Activated T-helper 2 cell treated with anti-CD3 and anti-CD28 coated beads, Interferon-gamma antibody, Interleukin-2, Interleukin-4, amounts not matched to agents 10 μg/mL and 5 μg/mL and 100 μg/mL, durations not matched to agents 14 hours and 24 hours and 36 hours (primary cell): ENCODE results near the gene SELENOP. TPM values are rescaled to one million over a fixed set of nuclear protein-coding genes. Genes with fewer than 3 reads are reported as not detected.

Experiments
- DNase-seq: peaks from one replicate; pipeline ENCODE4 v3.0.0; 2021; ENCODE audit warnings: low spot score
- H3K27ac Mint-ChIP-seq: one replicate; pipeline ENCODE4 v1.8.0; 2021; ENCODE audit warnings: mixed read lengths
- H3K27me3 Mint-ChIP-seq: one replicate; pipeline ENCODE4 v1.8.0; 2021; ENCODE audit warnings: low read depth, mixed read lengths
- H3K36me3 Mint-ChIP-seq: one replicate; pipeline ENCODE4 v1.8.0; 2021; ENCODE audit warnings: low read depth, mixed read lengths
- H3K4me1 Mint-ChIP-seq: one replicate; pipeline ENCODE4 v1.8.0; 2021; ENCODE audit warnings: low read depth, mixed read lengths
- H3K4me3 Mint-ChIP-seq: one replicate; pipeline ENCODE4 v1.8.0; 2021; ENCODE audit warnings: low read depth, mild to moderate bottlenecking, moderate library complexity, mixed read lengths
- H3K9me3 Mint-ChIP-seq: one replicate; pipeline ENCODE4 v1.8.0; 2021; ENCODE audit warnings: mixed read lengths
- intact Hi-C: fragments of 100-400 bp; cut with micrococcal nuclease; formaldehyde crosslinking; loops from one replicate; pipeline ENCODE4 v1.15.1; 2023
- total RNA-seq: library from RNA; stranded (reverse); gene quantifications from 2 replicates; pipeline ENCODE4 v1.2.3, GENCODE V29; 2022

SELENOP gene
- total RNA-seq, 1 donor from 2014 or later = not detected

DNA sequence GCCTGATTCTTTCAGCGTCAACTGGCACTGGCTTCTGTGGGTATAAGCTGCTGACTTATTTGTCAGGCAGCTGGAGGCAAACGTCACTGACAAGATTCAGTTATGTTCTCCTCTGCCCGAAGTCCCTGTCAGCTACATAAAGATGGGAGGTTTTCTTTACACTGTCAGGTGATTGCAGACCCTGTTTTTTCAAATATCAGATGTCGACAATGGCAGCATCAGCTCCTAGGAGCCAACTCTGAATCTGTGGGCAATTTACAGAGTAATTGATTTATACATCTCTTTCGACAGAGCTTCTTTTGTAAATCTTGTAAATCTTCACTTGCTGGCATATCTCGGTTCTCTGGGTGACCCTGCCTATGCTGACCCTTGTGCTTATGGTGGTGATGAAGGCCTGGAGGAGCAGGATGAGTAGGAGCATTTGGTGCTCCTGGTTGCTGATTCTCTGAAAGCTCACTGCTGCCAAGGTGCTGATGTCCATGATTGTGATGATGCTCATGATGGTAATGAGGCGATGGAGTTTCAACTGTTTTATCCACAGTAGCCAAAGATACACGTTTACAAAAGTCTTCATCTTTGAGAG lies 10.9 kb downstream of the SELENOP start:
- no peaks in the 10 kb centered on the region for H3K27me3 Mint-ChIP-seq
- no peak overlapping the region for H3K4me3 Mint-ChIP-seq
- H3K4me1 Mint-ChIP-seq = no peaks in the 10 kb centered on the region
- H3K27ac Mint-ChIP-seq = no peak overlapping the region
- no peak for DNase-seq
- peaks cover 4% of the 10 kb centered on the region for H3K9me3 Mint-ChIP-seq
- H3K36me3 Mint-ChIP-seq = peaks cover 8% of the 10 kb centered on the region
- intact Hi-C loops = no loop called here

DNA sequence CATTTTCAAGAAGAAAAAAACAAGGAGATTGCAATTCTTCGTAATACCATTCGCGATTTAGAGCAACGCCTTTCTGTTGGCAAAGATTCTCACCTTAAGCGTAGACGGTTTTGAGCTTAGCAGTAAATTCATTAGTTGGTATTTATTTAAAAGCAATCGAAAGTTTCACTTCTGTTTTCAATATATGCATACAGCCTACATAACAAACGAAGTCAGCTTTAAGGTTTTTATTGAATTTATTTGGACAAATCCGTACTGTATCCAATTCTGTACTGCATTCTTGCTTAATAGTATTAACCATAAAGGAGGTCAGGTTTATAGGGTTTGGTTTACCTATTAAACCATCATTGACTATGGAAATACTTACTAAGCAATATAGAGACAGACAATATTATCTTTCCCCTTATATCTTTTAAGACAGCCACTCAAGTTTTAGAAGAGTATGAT lies 12.0 kb downstream of the SELENOP start:
- intact Hi-C loops = no loop called here
- no peak for DNase-seq
- no peak overlapping the region for H3K27ac Mint-ChIP-seq

DNA sequence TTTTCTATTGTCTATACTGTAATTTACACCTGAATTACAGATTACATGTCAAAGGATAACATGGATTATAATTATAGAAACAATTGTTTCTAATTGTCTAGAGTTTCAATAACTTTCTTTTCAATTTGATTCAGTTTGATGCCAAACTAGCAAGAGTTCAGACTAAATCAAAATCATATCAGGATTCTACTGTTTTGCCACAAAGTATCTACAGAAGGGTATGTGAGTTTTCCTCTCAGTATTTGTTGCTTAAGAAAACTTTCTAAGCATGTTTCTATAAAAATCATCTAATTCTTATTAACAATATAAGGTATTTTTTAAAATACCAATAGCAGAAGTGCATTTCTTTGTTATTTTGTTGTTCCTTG lies 12.5 kb downstream of the SELENOP start:
- Mint-ChIP-seq H3K27me3 (no peaks in the 10 kb centered on the region), H3K36me3 (peaks cover 11% of the 10 kb centered on the region), H3K4me3 (no peak overlapping the region)

More for the DNA sequence above, 12.0 kb downstream of the SELENOP start:
- H3K36me3 Mint-ChIP-seq = peaks cover 8% of the 10 kb centered on the region
- no peak overlapping the region for H3K4me3 Mint-ChIP-seq
- H3K27me3 Mint-ChIP-seq = no peaks in the 10 kb centered on the region
- no peaks in the 10 kb centered on the region for H3K4me1 Mint-ChIP-seq
- H3K9me3 Mint-ChIP-seq = peaks cover 4% of the 10 kb centered on the region

GRCh38 chr5:42798284-42799240 lies 13.1 kb downstream of the SELENOP start:
- DNase-seq = no peak
- intact Hi-C loops = no loop called here
- peaks cover 15% of the 10 kb centered on the region for H3K36me3 Mint-ChIP-seq
- peaks cover 4% of the 10 kb centered on the region for H3K9me3 Mint-ChIP-seq
- no peaks in the 10 kb centered on the region for H3K4me1 Mint-ChIP-seq
- H3K27ac Mint-ChIP-seq = no peak overlapping the region
- H3K4me3 Mint-ChIP-seq = no peak overlapping the region
- H3K27me3 Mint-ChIP-seq = no peaks in the 10 kb centered on the region

More for the DNA sequence above, 12.5 kb downstream of the SELENOP start:
- H3K27ac Mint-ChIP-seq = no peak overlapping the region
- H3K9me3 Mint-ChIP-seq = peaks cover 4% of the 10 kb centered on the region
- intact Hi-C loops = no loop called here
- DNase-seq = no peak
- no peaks in the 10 kb centered on the region for H3K4me1 Mint-ChIP-seq

- no peak overlapping the region for H3K27ac Mint-ChIP-seq
- intact Hi-C loops = no loop called here
- H3K9me3 Mint-ChIP-seq = peaks cover 20% of the 10 kb centered on the region
Measured at GRCh38 chr5:42791151-42791550, 20.5 kb downstream of the SELENOP start.

GRCh38 chr5:42787845-42788244 lies 23.8 kb downstream of the SELENOP start:
- no peak overlapping the region for H3K4me3 Mint-ChIP-seq
- no peak overlapping the region for H3K27ac Mint-ChIP-seq
- no peaks in the 10 kb centered on the region for H3K27me3 Mint-ChIP-seq
- peaks cover 22% of the 10 kb centered on the region for H3K36me3 Mint-ChIP-seq
- H3K4me1 Mint-ChIP-seq = no peaks in the 10 kb centered on the region
- intact Hi-C loops = no loop called here
- no peak for DNase-seq
- H3K9me3 Mint-ChIP-seq = peaks cover 32% of the 10 kb centered on the region

More at GRCh38 chr5:42791151-42791550, 20.5 kb downstream of the SELENOP start:
- H3K36me3 Mint-ChIP-seq = peaks cover 25% of the 10 kb centered on the region
- no peak for DNase-seq
- H3K4me3 Mint-ChIP-seq = no peak overlapping the region
- H3K4me1 Mint-ChIP-seq = no peaks in the 10 kb centered on the region
- no peaks in the 10 kb centered on the region for H3K27me3 Mint-ChIP-seq

DNA sequence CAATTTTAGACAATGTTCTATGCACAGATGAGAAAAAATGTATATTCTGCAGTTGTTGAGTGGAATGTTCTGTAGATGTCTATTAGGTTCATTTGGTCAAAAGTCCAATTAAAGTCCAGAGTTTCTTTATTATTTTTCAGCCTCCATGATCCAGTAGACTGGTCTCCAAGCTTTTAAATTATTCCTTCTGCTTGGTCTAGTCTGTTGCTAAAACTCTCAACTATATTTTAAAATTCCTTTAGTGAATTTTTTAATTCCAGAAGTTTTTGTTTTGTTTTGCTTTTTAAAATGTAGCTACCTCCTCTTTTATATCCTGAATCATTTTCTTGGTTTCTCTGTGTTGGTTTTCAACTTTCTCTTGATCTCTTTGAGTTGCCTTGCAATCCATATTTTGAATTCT lies 24.6 kb downstream of the SELENOP start:
- H3K27me3 Mint-ChIP-seq = no peaks in the 10 kb centered on the region
- no peaks in the 10 kb centered on the region for H3K4me1 Mint-ChIP-seq
- H3K9me3 Mint-ChIP-seq = peaks cover 32% of the 10 kb centered on the region
- no peak for DNase-seq
- intact Hi-C loops = no loop called here
- peaks cover 22% of the 10 kb centered on the region for H3K36me3 Mint-ChIP-seq
- H3K27ac Mint-ChIP-seq = no peak overlapping the region
- H3K4me3 Mint-ChIP-seq = no peak overlapping the region

DNA sequence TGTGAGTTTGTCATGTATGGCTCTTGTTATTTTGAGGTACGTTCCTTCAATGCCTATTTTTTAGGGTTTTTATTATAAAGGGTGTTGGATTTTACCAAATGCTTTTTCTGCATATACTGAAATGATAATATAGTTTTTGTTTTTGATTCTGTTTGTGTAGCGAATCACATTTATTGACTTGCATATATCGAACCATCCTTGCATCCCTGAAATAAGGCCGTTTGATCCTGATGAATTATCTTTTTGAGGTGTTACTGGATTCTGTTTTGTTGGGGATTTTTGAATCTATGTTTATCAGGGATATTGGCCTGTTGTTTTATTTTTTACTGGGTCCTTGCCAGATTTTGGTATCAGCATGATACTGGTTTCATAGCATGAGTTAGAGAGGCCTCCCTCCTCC lies 25.9 kb downstream of the SELENOP start:
- Mint-ChIP-seq H3K9me3 (peaks cover 32% of the 10 kb centered on the region), H3K36me3 (peaks cover 22% of the 10 kb centered on the region), H3K4me1 (no peaks in the 10 kb centered on the region), H3K4me3 (no peak overlapping the region), H3K27me3 (no peaks in the 10 kb centered on the region), H3K27ac (no peak overlapping the region)
- intact Hi-C loops = no loop called here
- no peak for DNase-seq

GRCh38 chr5:42784132-42784531 lies 27.6 kb downstream of the SELENOP start:
- H3K4me1 Mint-ChIP-seq = no peaks in the 10 kb centered on the region
- peaks cover 2% of the 10 kb centered on the region for H3K27me3 Mint-ChIP-seq
- peaks cover 20% of the 10 kb centered on the region for H3K36me3 Mint-ChIP-seq
- H3K27ac Mint-ChIP-seq = no peak overlapping the region
- intact Hi-C loops = no loop called here
- no peak for DNase-seq
- H3K9me3 Mint-ChIP-seq = peaks cover 29% of the 10 kb centered on the region
- H3K4me3 Mint-ChIP-seq = no peak overlapping the region

- peaks cover 5% of the 10 kb centered on the region for H3K4me1 Mint-ChIP-seq
- DNase-seq = no peak
- H3K4me3 Mint-ChIP-seq = no peak overlapping the region
- H3K27me3 Mint-ChIP-seq = peaks cover 2% of the 10 kb centered on the region
- intact Hi-C loops = no loop called here
- no peak overlapping the region for H3K27ac Mint-ChIP-seq
- H3K9me3 Mint-ChIP-seq = peaks cover 15% of the 10 kb centered on the region
- H3K36me3 Mint-ChIP-seq = peaks cover 7% of the 10 kb centered on the region
Measured at GRCh38 chr5:42781584-42781983, 30.1 kb downstream of the SELENOP start.

GRCh38 chr5:42779083-42779482 lies 32.6 kb downstream of the SELENOP start:
- Mint-ChIP-seq H3K4me1 (peaks cover 5% of the 10 kb centered on the region), H3K4me3 (no peak overlapping the region), H3K27me3 (peaks cover 6% of the 10 kb centered on the region), H3K9me3 (no peaks in the 10 kb centered on the region), H3K27ac (no peak overlapping the region), H3K36me3 (no peaks in the 10 kb centered on the region)
- intact Hi-C loops = no loop called here
- no peak for DNase-seq

DNA sequence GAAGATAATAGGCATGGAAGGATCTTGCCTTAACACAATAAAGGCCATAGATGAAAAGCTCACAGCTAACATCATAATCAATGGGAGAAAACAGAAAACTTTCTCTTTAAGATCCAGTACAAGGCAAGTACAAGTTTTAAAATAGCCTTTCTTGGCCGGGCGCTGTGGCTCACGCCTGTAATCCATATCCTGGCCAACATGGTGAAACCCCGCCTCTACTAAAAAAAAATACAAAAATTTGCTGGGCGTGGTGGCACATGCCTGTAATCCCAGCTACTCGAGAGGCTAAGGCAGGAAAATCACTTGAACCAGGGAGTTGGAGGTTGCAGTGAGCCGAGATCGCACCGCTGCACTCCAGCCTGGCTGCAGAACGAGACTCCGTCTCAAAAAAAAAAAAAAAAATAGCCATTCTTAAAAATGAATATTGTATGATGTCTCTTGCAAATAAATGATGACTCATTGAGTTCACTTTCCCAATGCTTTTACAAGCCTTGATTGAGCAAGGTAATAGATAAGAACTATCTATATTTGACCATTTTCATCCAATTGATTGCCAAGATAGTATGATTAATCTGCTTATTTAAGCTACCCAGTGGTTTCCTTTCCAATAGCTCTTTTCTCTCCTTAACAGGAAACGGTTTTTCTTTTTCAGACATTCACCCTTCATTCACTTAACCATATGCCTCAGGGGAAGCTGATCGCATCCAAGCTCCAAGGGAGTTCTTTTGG lies 39.3 kb downstream of the SELENOP start:
- Mint-ChIP-seq H3K9me3 (no peaks in the 10 kb centered on the region), H3K4me1 (no peaks in the 10 kb centered on the region), H3K27ac (no peak overlapping the region), H3K4me3 (no peak overlapping the region), H3K27me3 (peaks cover 9% of the 10 kb centered on the region), H3K36me3 (peaks cover 4% of the 10 kb centered on the region)
- intact Hi-C loops = no loop called here
- no peak for DNase-seq

GRCh38 chr5:42770003-42770402 lies 41.7 kb downstream of the SELENOP start:
- no peak for DNase-seq
- Mint-ChIP-seq H3K27ac (no peak overlapping the region), H3K27me3 (peaks cover 14% of the 10 kb centered on the region), H3K4me1 (no peaks in the 10 kb centered on the region), H3K9me3 (no peaks in the 10 kb centered on the region), H3K36me3 (peaks cover 4% of the 10 kb centered on the region), H3K4me3 (no peak overlapping the region)
- intact Hi-C loops = no loop called here
